Colonic mucosa (tissue), 4 donors: ENCODE results near the gene PCDHGA12. TPM values are rescaled to one million over a fixed set of nuclear protein-coding genes. Genes with fewer than 3 reads are reported as not detected.
"Not testable (repeated sequence)": the region's sequence is repeated elsewhere in the genome, so short reads cannot be mapped to it uniquely, and the experiment has no call there.

ENCODE experiments used
- DNase-seq: peaks from one replicate; pipeline ENCODE4 v3.0.0-alpha.2; 2020
- H3K27ac ChIP-seq: fragments of 200-600 bp; one replicate; pipeline ENCODE4 v1.8.0; 2021
- H3K27me3 ChIP-seq: fragments of 200-600 bp; one replicate; pipeline ENCODE4 v1.8.0; 2021
- H3K36me3 ChIP-seq: fragments of 200-600 bp; one replicate; pipeline ENCODE4 v1.8.0; 2021
- H3K4me1 ChIP-seq: fragments of 200-600 bp; one replicate; pipeline ENCODE4 v1.8.0; 2021; ENCODE audit warnings: mild to moderate bottlenecking
- H3K4me3 ChIP-seq: fragments of 200-600 bp; one replicate; pipeline ENCODE4 v1.8.0; 2021
- H3K9ac ChIP-seq, 2 donors: one replicate each; pipeline ENCODE4 v1.7.0; 2013; ENCODE audit warnings: control low read depth in 2 of 2, low read depth in 2 of 2, low read length in 2 of 2
- H3K9me3 ChIP-seq: fragments of 200-600 bp; one replicate; pipeline ENCODE4 v1.8.0; 2021
- intact Hi-C: fragments of 100-400 bp; cut with DNase I; formaldehyde crosslinking; loops from one replicate; pipeline ENCODE4 v1.14.1; 2022
- total RNA-seq, 2 donors: library from RNA; stranded (reverse); fragmentation: NEBNext Ultra II Directional in 1 of 2; extraction: Animal tissue kit (Norgen Biotek cat#: 25700) in 1 of 2; gene quantifications; one replicate each; pipeline ENCODE4 v1.2.1, GENCODE V29; 2021
- TF ChIP-seq, protein P1 (sequence below): fragments of 200-600 bp; IDR thresholded peaks from one replicate; pipeline ENCODE4 v1.8.0; 2022; ENCODE audit warnings: antibody characterized with exemption, mild to moderate bottlenecking
- donor health status: healthy.
- donor health status: DM: no; HTN: no; CAD: no.
- donor health status: DM: no; HTN: no; CAD: no.

Gene PCDHGA12
- total RNA-seq, 2 donors from 2014 or later: 1.0 to 1.5 TPM

DNA sequence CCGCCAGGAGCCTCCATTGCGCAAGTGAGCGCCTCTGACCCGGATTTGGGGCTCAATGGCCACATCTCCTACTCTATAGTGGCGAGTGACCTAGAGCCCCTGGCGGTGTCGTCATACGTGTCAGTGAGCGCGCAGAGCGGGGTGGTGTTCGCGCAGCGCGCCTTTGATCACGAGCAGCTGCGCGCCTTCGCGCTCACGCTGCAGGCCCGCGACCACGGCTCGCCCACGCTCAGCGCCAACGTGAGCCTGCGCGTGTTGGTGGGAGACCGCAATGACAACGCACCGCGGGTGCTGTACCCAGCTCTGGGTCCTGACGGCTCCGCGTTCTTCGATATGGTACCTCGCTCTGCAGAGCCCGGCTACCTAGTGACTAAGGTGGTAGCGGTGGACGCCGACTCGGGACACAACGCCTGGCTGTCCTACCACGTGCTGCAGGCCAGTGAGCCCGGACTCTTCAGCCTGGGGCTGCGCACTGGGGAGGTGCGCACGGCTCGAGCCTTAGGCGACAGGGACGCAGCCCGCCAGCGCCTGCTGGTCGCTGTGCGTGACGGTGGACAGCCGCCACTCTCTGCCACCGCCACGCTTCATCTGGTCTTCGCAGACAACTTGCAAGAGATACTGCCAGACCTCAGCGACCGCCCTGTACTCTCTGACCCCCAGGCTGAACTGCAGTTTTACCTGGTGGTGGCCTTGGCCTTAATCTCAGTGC is 20.6 kb upstream of the PCDHGA12 start:
- DNase-seq: no peak
- intact Hi-C loops: loop anchor here (10.0 kb wide), 2 partner anchors 115 to 155 kb away; no protein-coding TSS in a partner anchor
- no peak overlapping the region for H3K27ac ChIP-seq
- H3K27me3 ChIP-seq: no peaks in the 10 kb centered on the region
- H3K36me3 ChIP-seq: no peaks in the 10 kb centered on the region
- TF ChIP-seq, protein P1, sequence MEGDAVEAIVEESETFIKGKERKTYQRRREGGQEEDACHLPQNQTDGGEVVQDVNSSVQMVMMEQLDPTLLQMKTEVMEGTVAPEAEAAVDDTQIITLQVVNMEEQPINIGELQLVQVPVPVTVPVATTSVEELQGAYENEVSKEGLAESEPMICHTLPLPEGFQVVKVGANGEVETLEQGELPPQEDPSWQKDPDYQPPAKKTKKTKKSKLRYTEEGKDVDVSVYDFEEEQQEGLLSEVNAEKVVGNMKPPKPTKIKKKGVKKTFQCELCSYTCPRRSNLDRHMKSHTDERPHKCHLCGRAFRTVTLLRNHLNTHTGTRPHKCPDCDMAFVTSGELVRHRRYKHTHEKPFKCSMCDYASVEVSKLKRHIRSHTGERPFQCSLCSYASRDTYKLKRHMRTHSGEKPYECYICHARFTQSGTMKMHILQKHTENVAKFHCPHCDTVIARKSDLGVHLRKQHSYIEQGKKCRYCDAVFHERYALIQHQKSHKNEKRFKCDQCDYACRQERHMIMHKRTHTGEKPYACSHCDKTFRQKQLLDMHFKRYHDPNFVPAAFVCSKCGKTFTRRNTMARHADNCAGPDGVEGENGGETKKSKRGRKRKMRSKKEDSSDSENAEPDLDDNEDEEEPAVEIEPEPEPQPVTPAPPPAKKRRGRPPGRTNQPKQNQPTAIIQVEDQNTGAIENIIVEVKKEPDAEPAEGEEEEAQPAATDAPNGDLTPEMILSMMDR: no peak
- no peak overlapping the region for H3K4me3 ChIP-seq
- H3K9me3 ChIP-seq: peaks cover 9% of the 10 kb centered on the region
- H3K4me1 ChIP-seq: no peaks in the 10 kb centered on the region
- no peak overlapping the region for H3K9ac ChIP-seq

DNA sequence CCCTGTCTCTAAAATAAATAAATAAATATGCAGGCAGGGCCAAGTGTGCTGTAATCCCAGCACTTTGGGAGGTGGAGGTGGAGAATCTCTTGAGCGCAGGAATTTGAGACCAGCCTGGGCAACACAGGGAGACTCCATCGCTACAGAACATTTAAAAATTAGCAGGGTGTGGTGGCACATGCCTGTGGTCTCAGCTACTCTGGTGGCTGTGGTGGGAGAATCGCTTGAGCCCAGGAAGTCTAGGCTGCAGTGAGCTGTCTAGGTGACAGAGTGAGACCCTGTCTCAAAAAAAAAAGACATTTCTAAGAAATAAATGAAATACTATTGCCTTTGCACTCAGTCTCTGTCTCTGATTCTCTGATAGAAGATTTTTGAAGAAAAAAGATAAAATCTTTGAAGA is 18.7 kb upstream of the PCDHGA12 start:
- Histone ChIP-seq H3K9me3 (peaks cover 9% of the 10 kb centered on the region), H3K9ac (no peak overlapping the region), H3K27me3 (no peaks in the 10 kb centered on the region), H3K4me1 (no peaks in the 10 kb centered on the region), H3K4me3 (no peak overlapping the region), H3K27ac (no peak overlapping the region), H3K36me3 (no peaks in the 10 kb centered on the region)
- DNase-seq: no peak
- TF ChIP-seq, protein P1: no peak
- intact Hi-C loops: loop anchor here (10.0 kb wide), 2 partner anchors 113 to 153 kb away; no protein-coding TSS in a partner anchor

DNA sequence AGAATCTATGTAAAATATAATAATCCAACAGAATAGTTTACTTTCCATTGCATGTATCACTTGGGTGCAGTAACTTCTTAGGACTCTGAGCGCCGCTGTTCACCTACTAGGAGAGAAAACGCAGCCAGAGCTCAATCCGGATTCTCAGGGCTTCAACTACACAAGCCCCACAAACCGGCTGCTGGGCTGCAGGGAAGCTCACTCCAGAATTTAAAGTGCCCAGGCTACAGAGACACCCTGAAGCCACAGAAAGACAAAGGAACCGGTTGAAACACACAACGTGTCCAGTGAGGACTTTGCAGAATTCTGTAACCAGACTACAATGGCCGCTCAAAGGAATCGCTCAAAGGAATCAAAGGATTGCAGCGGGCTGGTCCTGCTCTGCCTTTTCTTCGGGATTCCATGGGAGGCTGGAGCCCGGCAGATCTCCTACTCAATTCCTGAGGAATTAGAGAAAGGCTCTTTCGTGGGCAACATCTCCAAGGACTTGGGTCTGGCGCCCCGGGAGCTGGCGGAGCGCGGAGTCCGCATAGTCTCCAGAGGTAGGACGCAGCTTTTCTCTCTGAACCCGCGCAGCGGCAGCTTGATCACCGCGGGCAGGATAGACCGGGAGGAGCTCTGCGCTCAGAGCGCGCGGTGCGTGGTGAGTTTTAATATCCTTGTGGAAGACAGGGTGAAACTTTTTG is 17.3 kb upstream of the PCDHGA12 start, which contains the start of gene PCDHGA10:
PCDHGA10 (plus strand) TSS at position 134 of the 686 bp plus-strand sequence; CDS start at position 323, 189 bp downstream.
- Histone ChIP-seq H3K9me3 (peaks cover 9% of the 10 kb centered on the region), H3K9ac (peak within 1 kb of the TSS in 1 of 2 donors; percentile 26), H3K27ac (no peak within 1 kb of the TSS), H3K4me1 (no peaks in the 10 kb centered on the region), H3K36me3 (no peaks in the 10 kb centered on the region), H3K27me3 (no peaks in the 10 kb centered on the region), H3K4me3 (peak within 1 kb of the TSS; percentile 28)
- TF ChIP-seq, protein P1: peak; percentile 26
- DNase-seq: peak; percentile 67
- intact Hi-C loops: loop anchor here (10.0 kb wide), 2 partner anchors 112 to 152 kb away; no protein-coding TSS in a partner anchor

DNA sequence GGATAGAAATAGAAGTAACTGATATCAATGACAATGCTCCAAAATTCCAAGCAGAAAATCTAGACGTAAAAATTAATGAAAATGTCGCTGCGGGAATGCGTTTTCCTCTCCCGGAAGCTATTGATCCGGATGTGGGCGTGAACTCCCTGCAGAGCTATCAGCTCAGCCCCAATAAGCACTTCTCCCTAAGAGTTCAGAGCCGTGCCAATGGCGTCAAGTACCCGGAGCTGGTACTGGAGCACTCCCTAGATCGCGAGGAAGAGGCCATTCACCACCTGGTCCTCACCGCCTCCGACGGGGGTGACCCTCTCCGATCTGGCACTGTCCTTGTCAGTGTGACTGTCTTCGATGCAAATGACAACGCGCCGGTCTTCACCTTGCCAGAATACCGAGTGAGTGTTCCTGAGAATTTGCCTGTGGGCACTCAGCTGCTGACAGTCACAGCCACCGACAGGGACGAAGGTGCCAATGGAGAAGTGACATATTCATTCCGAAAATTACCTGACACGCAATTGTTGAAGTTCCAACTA is 16.7 kb upstream of the PCDHGA12 start:
- Histone ChIP-seq H3K27me3 (no peaks in the 10 kb centered on the region), H3K9ac (peak overlapping the region in 1 of 2 donors; percentile 26), H3K4me1 (no peaks in the 10 kb centered on the region), H3K27ac (no peak overlapping the region), H3K36me3 (no peaks in the 10 kb centered on the region), H3K4me3 (peak overlapping the region; percentile 28), H3K9me3 (peaks cover 9% of the 10 kb centered on the region)
- intact Hi-C loops: loop anchor here (10.0 kb wide), 2 partner anchors 111 to 151 kb away; no protein-coding TSS in a partner anchor
- DNase-seq: no peak
- TF ChIP-seq, protein P1: no peak

DNA sequence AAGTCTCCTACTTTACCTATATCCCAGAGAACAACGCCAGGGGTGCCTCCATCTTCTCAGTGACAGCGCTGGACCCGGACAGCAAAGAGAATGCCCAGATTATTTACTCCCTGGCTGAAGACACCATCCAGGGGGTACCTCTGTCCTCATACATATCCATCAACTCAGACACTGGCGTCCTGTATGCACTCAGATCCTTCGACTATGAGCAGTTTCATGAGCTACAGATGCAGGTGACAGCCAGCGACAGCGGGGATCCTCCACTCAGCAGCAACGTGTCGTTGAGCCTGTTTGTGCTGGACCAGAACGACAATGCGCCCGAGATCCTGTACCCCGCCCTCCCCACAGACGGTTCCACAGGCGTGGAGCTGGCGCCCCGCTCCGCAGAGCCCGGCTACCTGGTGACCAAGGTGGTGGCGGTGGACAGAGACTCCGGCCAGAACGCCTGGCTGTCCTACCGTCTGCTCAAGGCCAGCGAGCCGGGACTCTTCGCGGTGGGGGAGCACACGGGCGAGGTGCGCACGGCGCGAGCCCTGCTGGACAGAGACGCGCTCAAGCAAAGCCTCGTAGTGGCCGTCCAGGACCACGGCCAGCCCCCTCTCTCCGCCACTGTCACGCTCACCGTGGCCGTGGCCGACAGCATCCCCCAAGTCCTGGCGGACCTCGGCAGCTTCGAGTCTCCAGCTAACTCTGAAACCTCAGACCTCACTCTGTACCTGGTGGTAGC is 15.6 kb upstream of the PCDHGA12 start:
- not testable (repeated sequence) for H3K27me3 ChIP-seq, H3K36me3 ChIP-seq, H3K27ac ChIP-seq, H3K4me3 ChIP-seq, H3K9ac ChIP-seq, DNase-seq, H3K4me1 ChIP-seq
- peaks cover 11% of the 10 kb centered on the region for H3K9me3 ChIP-seq
- intact Hi-C loops: loop anchor here (10.0 kb wide), 2 partner anchors 110 to 150 kb away; no protein-coding TSS in a partner anchor

DNA sequence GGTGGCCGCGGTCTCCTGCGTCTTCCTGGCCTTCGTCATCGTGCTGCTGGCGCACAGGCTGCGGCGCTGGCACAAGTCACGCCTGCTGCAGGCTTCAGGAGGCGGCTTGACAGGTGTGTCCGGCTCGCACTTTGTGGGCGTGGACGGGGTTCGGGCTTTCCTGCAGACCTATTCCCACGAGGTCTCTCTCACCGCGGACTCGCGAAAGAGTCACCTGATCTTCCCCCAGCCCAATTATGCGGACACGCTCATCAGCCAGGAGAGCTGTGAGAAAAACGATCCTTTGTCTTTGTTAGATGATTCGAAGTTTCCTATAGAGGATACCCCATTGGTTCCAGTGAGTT is 15.1 kb upstream of the PCDHGA12 start:
- intact Hi-C loops: loop anchor here (10.0 kb wide), 2 partner anchors 110 to 150 kb away; no protein-coding TSS in a partner anchor
- DNase-seq, H3K27me3 ChIP-seq, H3K36me3 ChIP-seq, H3K4me3 ChIP-seq, H3K4me1 ChIP-seq, H3K9me3 ChIP-seq, H3K9ac ChIP-seq, H3K27ac ChIP-seq: not testable (repeated sequence)
